Measurements from ENCODE around the gene TOLLIP.

The TOLLIP gene

GRCh38 chr11:1310318-1310687 lies 871 bp upstream of the TOLLIP start:
- DNase-seq: no peak

DNA sequence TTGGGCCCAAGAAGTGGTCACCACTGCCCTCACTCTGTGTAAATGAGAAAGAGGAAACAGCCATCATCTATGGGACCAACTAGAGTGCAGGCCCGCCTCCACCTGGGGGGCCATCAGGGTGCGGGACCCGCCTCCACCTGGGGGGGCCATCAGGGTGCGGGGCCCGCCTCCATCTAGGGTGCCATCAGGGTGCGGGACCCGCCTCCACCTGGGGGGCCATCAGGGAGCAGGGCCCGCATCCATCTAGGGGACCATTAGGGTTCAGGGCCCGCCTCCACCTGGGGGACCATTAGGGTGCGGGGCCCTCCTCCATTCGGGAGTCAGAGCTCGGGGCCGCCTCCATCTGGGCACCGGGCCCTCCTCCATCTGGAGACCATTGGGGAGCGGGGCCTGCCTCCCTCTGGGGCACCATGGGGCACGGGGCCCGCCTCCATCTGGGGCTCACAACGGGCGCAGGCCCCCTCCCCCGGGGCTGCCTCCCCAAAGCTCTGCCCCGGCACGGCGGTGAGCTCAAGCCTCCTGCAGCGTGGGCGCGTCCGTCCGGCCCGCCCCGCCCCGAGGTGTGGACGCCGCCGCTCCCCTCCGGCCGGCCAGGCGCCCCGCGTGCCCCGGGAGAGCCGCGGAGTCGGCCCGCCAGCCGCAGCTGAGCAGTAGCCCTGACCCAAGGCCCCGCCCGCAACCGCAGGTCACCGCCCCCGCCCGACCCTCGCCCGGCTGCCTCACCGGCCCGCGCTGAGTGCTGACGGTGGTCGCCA lies 512 bp downstream of the TOLLIP start:
- DNase-seq: no peak

DNA sequence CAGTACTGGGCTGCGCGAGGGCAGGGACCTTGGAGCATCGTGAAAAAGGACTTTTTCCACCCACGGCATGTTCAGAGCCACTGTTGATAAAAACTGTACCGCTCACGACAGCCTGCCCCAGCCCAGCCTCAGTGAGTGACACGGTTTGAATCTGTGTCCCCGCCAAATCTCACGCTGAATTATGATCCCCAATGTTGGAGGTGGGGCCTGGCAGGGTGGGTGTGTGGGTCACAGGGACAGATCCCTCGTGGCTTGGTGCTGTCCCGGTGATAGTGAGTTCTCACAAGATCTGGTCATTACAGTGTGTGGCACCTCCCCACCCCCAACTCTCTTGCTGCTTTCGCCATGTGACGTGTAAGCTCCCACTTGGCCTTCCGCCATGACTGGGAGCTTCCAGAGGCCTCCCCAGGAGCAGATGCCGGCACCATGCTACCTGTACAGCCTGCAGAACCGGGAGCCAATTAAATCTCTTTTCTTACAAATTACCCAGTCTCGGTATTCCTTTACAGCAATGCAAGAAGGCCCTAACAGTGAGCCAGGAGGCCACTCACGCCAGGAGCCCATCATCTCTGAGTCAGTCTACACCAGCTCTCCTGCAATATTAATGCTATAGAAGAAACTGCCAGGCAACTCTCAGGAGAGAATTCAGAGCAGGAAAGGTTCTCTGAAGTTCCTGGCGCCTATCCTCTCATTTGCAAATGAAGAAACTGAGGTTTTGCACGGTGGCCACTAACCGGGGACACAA lies 1.3 kb downstream of the TOLLIP start:
- no peak for DNase-seq

- DNase-seq: no peak
Observed at GRCh38 chr11:1307163-1307870, 2.1 kb downstream of the TOLLIP start.

- no peak for DNase-seq
Observed at GRCh38 chr11:1306186-1307162, 3.0 kb downstream of the TOLLIP start.

GRCh38 chr11:1305501-1306056 lies 3.9 kb downstream of the TOLLIP start:
- DNase-seq: no peak

DNA sequence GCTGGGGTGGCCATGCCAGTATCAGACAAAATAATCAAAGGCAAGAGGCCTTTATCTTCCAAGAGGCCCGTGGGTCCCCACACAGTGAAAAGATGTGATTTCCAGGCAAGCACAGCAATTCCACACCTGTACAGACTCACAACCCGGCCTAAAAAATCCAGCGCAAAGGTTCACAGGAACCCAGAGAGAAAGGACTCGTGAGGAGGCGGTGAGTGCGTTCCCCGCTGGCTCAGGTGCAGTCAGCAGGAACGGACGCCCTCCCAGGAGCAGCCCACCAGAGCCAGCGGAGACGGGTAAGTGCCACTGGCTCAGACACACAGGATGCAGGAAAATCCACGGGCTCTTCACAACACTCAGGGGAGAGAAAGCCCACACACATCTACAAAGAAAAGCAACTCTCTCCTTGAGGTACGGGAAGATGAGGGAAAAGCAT lies 4.4 kb downstream of the TOLLIP start:
- DNase-seq: no peak

- DNase-seq: no peak
Observed at GRCh38 chr11:1304380-1304779, 5.1 kb downstream of the TOLLIP start.

DNA sequence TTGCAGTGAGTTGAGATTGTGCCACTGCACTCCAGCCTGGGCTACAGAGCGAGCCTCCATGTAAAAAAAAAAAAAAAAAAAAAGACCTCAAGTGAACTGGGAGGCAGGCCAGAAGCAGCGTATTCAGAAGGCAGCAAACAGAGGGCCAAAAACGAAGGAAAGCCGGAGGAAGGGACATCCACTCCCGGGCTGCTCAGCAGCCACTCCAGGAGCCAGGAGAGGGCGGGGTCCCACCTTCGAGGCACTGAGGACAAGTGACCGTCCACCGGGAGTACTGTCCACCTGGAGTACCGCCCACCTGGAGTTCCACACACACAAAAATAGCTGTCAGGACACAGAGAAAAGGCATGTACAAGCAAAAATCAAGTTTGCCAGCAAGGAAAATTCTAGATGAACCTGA lies 5.5 kb downstream of the TOLLIP start:
- no peak for DNase-seq

DNA sequence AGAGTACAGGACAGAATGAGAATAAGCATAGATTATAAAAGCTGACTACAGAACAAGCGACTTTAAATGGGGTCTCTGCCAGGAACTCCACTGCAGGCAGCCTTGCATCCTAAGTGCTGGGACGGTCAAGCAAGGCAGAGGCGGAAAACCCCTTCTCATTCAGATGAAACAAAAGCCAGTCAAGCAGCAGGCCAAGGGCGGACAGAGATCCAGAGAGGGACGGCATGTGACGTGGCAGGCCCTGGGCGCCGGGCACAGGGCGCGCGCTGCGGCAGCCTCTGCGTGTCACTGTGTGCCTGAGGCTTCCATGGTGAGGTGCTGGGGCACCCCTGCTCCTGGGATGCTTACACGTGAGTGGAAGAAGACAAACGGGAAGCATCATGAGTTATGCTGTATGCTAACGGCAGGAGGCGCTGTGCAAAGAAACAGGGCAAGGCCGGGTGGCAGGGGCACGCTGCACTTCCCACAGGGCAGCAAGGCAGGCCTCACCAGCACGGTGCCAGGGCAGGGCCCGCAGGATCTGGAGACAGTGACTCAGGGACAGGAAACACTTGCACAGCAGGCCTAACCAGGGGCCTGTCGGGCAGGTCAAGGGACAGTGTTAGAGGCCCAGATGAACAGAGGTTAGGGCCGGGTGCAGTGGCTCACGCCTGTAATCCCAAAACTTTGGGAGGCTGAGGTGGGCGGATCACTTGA lies 6.2 kb downstream of the TOLLIP start:
- no peak for DNase-seq

- no peak for DNase-seq
Observed at GRCh38 chr11:1302461-1303125, 6.8 kb downstream of the TOLLIP start.

DNA sequence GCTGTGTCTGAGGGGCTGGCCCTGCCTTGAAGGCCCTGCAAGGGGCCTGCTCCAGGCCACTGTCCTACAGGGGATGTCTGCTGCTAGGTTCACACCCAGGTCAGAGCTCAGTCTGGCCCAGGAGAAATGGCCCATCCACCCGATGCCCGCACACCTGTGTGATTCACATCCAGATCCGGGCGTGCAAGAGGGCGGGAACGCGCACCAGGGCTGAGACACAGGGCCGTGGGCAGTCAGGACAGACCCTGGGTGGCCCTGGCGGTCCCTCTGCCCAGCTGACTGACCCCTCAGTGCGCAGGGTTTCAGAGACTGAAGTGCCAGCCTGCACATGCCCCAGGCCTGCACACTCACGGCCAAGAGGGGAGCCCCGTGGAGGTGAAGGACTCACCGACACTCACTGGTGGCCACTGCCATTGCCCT lies 7.4 kb downstream of the TOLLIP start:
- no peak for DNase-seq

DNA sequence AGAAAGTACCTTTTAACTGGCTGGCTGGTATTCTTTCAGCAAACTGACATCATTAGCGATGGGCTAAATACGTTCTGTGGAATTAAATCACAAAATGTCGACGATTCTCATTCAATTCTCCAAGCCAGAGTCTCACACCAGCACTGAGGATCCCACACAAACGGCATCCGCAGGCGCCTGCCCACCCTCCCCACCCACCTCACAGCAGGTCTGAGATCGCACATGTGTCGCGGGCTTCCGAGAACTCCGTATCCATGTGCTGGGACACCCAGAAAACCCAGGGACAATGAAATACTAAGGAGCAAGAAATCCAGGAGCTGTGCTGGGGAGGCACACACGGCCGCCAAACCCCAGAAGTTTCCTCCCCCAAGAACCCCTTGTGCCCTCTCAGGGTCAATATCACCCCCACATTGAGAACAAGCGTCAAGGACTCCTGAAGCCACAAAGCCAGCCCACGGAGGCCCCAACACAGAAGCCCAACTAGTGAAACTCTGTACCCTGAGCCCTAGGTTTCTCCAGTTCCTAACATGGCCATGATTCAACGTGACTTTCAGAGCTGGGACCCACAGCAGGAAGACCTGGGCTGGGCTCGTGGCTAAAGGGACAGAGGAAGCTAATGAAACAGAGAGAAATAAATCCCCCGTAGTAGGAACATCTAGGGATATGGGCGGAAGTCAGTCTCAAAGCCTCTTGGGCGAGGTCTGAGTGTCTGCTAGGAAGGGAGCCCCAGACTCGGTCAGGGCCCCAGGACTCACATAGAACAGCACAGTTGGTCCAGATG lies 8.0 kb downstream of the TOLLIP start:
- no peak for DNase-seq

DNA sequence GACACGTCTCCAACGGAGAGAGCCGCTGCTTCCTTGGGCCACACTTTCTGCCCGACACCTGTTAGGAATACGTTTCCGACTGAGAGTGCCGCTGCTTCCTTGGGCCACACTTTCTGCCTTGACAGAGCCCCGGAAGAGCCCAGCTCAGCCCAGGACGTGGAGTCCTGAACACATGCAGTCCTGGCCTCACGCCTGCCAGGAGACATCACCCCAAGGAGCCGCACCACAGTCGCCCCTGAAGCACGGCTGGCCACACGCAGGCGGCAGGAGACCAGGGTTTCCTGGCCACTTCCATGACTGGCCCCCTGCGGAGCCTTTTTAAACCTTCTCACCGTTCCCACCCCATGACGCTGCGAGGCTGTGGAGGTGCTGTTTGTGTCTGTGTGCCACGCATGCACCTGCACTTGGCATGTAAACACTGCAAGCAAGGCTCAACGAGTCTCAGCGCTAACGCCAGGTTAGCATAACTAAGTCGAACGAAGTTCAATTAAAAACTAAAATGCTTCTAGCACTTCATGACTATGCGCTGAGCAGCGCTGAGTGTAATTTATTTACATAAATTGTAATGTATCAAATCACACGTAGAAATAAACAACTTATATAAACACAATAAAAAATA lies 8.8 kb downstream of the TOLLIP start:
- DNase-seq: no peak

GRCh38 chr11:1300121-1300520 lies 9.3 kb downstream of the TOLLIP start:
- DNase-seq: no peak

DNA sequence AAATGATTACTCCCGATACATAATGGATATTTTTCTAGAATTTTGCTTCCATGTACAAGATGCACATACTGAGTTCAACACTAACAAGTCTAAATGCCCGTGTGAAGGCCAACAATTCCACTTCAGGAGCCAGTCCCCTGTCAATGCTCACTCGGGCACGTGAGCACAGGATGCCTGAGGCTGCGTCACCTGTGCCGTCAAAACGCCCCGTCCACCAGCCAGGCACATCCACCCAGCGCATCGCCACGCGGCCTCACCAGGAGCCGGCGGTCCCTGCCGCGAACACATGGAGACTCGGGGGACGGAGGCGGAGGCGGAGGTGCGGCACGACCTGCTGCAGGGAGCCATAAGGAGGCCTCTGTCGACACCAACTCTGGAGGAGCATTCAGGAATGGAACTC lies 9.8 kb downstream of the TOLLIP start:
- no peak for DNase-seq

- DNase-seq: no peak
Observed at GRCh38 chr11:1298695-1299492, 10.5 kb downstream of the TOLLIP start.

- DNase-seq: no peak
Observed at GRCh38 chr11:1297576-1298473, 11.6 kb downstream of the TOLLIP start.
